Astrocyte (in vitro differentiated cells and primary cell): ENCODE results near the gene ESPL1. TPM values are rescaled to one million over a fixed set of nuclear protein-coding genes. Genes with fewer than 3 reads are reported as not detected.

ENCODE experiments used
- DNase-seq: peaks from one replicate; pipeline ENCODE4 v3.0.0-alpha.2; 2010; ENCODE audit warnings: low read depth
- FAIRE-seq: peaks from 2 replicates; lab custom pipeline; 2011; peaks lifted over from hg19 to GRCh38; lab: Jason Lieb, UNC
- H2AFZ ChIP-seq: 2 replicates; pipeline ENCODE4 v1.6.0; 2012; ENCODE audit warnings: low read depth, low read length, inconsistent platforms
- H3K27ac ChIP-seq: 2 replicates; pipeline ENCODE4 v1.5.1; 2011; ENCODE audit warnings: low read depth, low read length, inconsistent platforms
- H3K27me3 ChIP-seq: 2 replicates; pipeline ENCODE4 v1.6.0; 2011; ENCODE audit warnings: low read length, inconsistent platforms; ENCODE audit not compliant: insufficient read depth
- H3K36me3 ChIP-seq: 2 replicates; pipeline ENCODE4 v1.5.1; 2011; ENCODE audit warnings: low read length, inconsistent platforms; ENCODE audit not compliant: insufficient read depth
- H3K4me1 ChIP-seq: 2 replicates; pipeline ENCODE4 v1.5.1; 2011; ENCODE audit warnings: low read length, inconsistent platforms; ENCODE audit not compliant: insufficient read depth
- H3K4me2 ChIP-seq: 2 replicates; pipeline ENCODE4 v1.6.0; 2012; ENCODE audit warnings: low read length, inconsistent platforms
- H3K4me3 ChIP-seq: 2 replicates; pipeline ENCODE4 v1.5.1; 2011; ENCODE audit warnings: low read depth, mild to moderate bottlenecking, low read length, inconsistent platforms; ENCODE audit not compliant: insufficient read depth
- H3K79me2 ChIP-seq: 2 replicates; pipeline ENCODE4 v1.6.0; 2012; ENCODE audit warnings: mild to moderate bottlenecking, low read length, inconsistent platforms; ENCODE audit not compliant: insufficient read depth
- H3K9ac ChIP-seq: 2 replicates; pipeline ENCODE4 v1.6.0; 2012; ENCODE audit warnings: mild to moderate bottlenecking, low read length, inconsistent platforms
- H3K9me3 ChIP-seq: 2 replicates; pipeline ENCODE4 v1.5.1; 2012; ENCODE audit warnings: low read depth, mild to moderate bottlenecking, low read length, inconsistent platforms; ENCODE audit not compliant: insufficient read depth
- H4K20me1 ChIP-seq: 2 replicates; pipeline ENCODE4 v1.6.0; 2012; ENCODE audit warnings: low read length, inconsistent platforms; ENCODE audit not compliant: insufficient read depth
- H3K27ac Mint-ChIP-seq: one replicate; pipeline ENCODE4 v1.8.0; 2021; ENCODE audit warnings: mild to moderate bottlenecking, mixed read lengths; ENCODE audit not compliant: unreplicated experiment
- H3K27me3 Mint-ChIP-seq: one replicate; pipeline ENCODE4 v1.8.0; 2021; ENCODE audit warnings: low read depth, mixed read lengths; ENCODE audit not compliant: unreplicated experiment
- H3K36me3 Mint-ChIP-seq: one replicate; pipeline ENCODE4 v1.8.0; 2021; ENCODE audit warnings: low read depth, mixed read lengths; ENCODE audit not compliant: unreplicated experiment
- H3K4me1 Mint-ChIP-seq: one replicate; pipeline ENCODE4 v1.8.0; 2021; ENCODE audit warnings: low read depth, mixed read lengths; ENCODE audit not compliant: unreplicated experiment
- H3K4me3 Mint-ChIP-seq: one replicate; pipeline ENCODE4 v1.8.0; 2021; ENCODE audit warnings: mild to moderate bottlenecking, moderate library complexity, mixed read lengths; ENCODE audit not compliant: unreplicated experiment
- H3K9me3 Mint-ChIP-seq: one replicate; pipeline ENCODE4 v1.8.0; 2021; ENCODE audit warnings: mild to moderate bottlenecking, mixed read lengths; ENCODE audit not compliant: unreplicated experiment
- CTCF ChIP-seq: IDR thresholded peaks from 2 replicates; pipeline ENCODE4 v1.5.1; 2011; ENCODE audit warnings: low read depth, mild to moderate bottlenecking, inconsistent platforms, low read length, moderate library complexity; ENCODE audit not compliant: insufficient read depth
- EZH2 ChIP-seq: IDR thresholded peaks from 2 replicates; pipeline ENCODE4 v1.6.1; 2012; ENCODE audit warnings: mild to moderate bottlenecking, low read length, inconsistent platforms; ENCODE audit not compliant: insufficient read depth
- total RNA-seq: library from RNA; stranded (reverse); gene quantifications from 2 replicates; pipeline ENCODE4 v1.2.1, GENCODE V29; 2021

Gene ESPL1
- total RNA-seq, 1 donor from 2014 or later, result 2.0 TPM

DNA sequence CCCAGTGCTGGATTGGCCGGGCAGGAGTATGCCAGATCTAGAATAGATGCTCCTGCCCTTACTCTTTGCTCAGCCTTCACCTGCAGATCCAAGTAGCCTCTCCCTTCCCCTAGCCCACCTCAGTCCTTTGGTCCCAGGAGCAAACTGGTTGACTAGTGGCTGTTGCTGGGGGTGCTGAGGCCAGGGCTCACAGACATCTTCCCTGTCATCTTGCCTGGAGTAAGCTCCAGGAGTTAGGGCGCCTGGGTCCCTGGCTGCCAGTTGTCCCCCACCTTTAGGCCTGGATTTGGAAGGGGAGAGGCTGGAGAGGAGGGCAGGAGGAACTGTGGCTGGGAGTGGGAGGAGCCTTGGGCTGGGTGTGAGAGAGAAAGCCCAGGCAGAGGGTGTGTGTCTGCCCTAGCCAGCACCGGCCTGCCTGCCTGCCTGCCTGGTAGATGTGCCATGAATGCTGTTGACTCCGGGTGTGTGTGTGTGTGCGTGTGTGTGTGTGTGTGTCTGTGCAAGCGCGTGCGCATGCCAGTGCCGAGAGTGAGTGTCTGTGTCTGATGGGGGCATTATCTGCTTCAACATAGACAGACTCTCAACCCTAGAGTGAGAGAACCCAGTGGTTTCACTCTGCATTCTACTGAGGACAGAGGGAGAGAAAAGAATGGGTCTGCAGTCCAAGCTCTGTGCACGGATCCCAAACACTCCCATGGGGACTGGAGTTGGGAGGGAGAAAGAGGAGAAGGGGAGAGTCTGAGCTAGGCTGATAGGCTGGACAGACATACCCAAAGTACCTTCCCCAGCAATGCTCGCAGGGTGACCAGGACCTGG, 35.2 kb upstream of the ESPL1 start:
- DNase-seq (no peak), FAIRE-seq (no peak)
- Mint-ChIP-seq H3K27me3 (peaks cover 13% of the 10 kb centered on the region), H3K27ac (peak overlapping the region; percentile 27), H3K4me3 (peak overlapping the region; percentile 79), H3K9me3 (no peaks in the 10 kb centered on the region), H3K4me1 (peaks cover 21% of the 10 kb centered on the region), H3K36me3 (peaks cover 3% of the 10 kb centered on the region)
- Histone ChIP-seq H3K79me2 (no peaks in the 10 kb centered on the region), H3K27ac (no peak overlapping the region), H3K9me3 (no peaks in the 10 kb centered on the region), H3K4me3 (no peak overlapping the region), H3K4me2 (peak overlapping the region; percentile 80), H2AFZ (peak overlapping the region; percentile 67), H3K4me1 (peaks cover 24% of the 10 kb centered on the region), H3K27me3 (peaks cover 16% of the 10 kb centered on the region), H3K36me3 (no peaks in the 10 kb centered on the region), H3K9ac (peak overlapping the region; percentile 13), H4K20me1 (no peaks in the 10 kb centered on the region)
- no peak for TF ChIP-seq EZH2
- TF ChIP-seq CTCF, result no peak

DNA sequence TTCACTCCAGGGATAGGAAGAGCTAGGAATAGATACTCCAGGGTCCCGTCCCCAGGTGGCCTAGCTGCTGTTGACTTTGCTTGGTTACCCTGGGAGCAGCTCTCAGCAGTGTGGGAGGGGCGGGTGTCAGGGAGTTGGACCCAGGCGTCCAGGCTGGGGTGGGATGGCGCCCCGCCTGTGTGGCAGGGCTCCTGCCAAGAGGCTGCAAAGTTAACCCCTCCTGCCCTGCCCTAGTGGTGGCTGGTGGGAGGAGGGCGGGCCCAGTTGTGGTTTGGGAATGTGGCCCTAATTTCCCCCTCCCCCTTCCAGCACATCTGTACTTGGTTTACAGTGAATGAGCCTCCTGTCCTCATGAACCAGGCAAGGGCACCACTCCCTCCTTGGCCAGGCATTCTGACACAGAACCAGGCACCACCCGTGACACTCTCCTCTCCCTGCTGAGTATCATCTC, 34.4 kb upstream of the ESPL1 start:
- DNase-seq, result no peak
- no peak overlapping the region for H3K9ac ChIP-seq
- H3K9me3 ChIP-seq, result no peaks in the 10 kb centered on the region
- peaks cover 13% of the 10 kb centered on the region for H3K27me3 Mint-ChIP-seq
- TF ChIP-seq CTCF, result no peak
- no peak for TF ChIP-seq EZH2
- peak overlapping the region; percentile 66 for H3K4me3 Mint-ChIP-seq
- H3K4me2 ChIP-seq, result peak overlapping the region; percentile 32
- H3K27ac ChIP-seq, result no peak overlapping the region
- peaks cover 21% of the 10 kb centered on the region for H3K4me1 Mint-ChIP-seq
- H3K27ac Mint-ChIP-seq, result no peak overlapping the region
- no peak overlapping the region for H3K4me3 ChIP-seq
- H2AFZ ChIP-seq, result peak overlapping the region; percentile 50
- H3K36me3 ChIP-seq, result no peaks in the 10 kb centered on the region
- peaks cover 3% of the 10 kb centered on the region for H3K36me3 Mint-ChIP-seq
- peaks cover 24% of the 10 kb centered on the region for H3K4me1 ChIP-seq
- H3K27me3 ChIP-seq, result peaks cover 16% of the 10 kb centered on the region
- H3K79me2 ChIP-seq, result no peaks in the 10 kb centered on the region
- FAIRE-seq, result no peak
- no peaks in the 10 kb centered on the region for H3K9me3 Mint-ChIP-seq
- H4K20me1 ChIP-seq, result no peaks in the 10 kb centered on the region
